NAMALWA (cell line): Measurements from ENCODE around the gene ARPIN.
"Not testable (repeated sequence)": the region's sequence is repeated elsewhere in the genome, so short reads cannot be mapped to it uniquely, and the experiment has no call there.

Experiments used
- DNase-seq: peaks from one replicate; pipeline ENCODE4 v3.0.0-alpha.2; 2015; ENCODE audit warnings: low spot score

ARPIN gene

GRCh38 chr15:89878323-89878722, 34.4 kb downstream of the ARPIN start:
- no peak for DNase-seq

- no peak for DNase-seq
Measured at GRCh38 chr15:89877083-89877425, 35.7 kb downstream of the ARPIN start.

- DNase-seq = no peak
Measured at GRCh38 chr15:89876396-89877082, 36.2 kb downstream of the ARPIN start.

GRCh38 chr15:89875741-89876140, 37.0 kb downstream of the ARPIN start:
- no peak for DNase-seq

DNA sequence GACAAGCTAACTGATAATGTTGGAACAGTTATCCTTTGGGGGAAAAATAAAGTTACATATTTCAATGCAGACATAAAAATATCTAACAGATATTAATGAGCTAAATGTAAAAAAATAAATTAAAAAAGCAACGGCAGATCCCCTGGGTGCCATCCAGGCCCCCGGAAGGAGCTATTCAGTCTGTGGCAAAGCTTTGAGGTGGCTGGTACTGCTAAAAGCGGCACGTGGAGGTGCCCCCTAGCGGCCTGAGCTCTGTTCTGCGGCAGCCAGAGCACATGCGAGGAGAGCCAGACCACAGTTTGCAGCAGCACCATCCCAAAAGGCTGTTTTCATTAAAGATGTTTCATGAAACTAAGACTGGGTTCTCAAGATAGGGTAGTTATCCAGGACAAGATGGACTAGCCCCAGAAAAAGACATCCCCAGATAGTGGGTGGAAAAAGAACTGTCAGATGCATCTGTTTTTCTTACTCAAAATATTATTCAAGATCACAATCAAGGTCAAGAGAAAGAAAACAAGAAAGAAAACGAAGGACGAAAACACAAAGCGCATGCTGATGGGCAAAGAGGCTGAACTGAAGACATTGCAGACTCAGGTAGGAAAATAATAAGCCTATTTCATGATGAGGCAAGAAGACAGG, 37.7 kb downstream of the ARPIN start:
- peak; percentile 87 for DNase-seq

GRCh38 chr15:89870688-89871288, 42.0 kb downstream of the ARPIN start:
- DNase-seq = no peak

DNA sequence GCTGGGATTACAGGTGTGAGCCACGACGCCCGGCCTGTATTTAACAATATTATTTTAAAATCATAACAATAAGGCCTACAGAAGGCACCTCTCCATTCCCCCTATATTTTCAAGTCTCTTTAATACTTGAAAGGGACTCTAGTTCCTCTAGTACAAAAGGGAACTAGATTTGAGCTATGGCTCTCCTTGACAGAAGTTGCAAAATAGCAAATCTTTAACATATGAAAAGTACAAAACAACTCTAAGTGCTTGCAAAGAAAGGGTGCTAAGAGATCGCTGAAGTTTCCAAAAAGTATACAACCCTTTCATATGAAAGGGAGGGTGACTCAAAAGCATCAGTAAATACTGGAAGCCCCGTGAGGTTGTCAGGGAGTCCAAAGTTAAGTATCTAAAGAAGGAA, 42.7 kb downstream of the ARPIN start:
- no peak for DNase-seq

DNA sequence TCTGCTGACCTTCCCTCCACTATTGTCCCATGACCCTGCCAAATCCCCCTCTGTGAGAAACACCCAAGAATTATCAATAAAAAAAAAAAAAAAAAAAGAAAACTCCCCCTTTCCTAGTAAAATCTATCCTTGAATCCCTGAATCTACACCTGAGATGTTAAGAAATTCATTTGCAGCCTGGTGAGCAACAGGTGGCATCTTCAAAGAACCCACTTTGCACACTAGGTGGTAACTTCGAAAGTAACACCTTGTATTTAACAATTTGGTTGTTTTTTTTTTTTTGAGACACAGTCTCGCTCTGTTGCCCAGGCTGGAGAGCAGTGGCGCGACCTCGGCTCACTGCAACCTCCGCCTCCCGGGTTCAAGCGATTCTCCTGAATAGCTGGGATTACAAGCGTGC, 43.3 kb downstream of the ARPIN start:
- DNase-seq = not testable (repeated sequence)

GRCh38 chr15:89864958-89865739, 47.6 kb downstream of the ARPIN start:
- DNase-seq = no peak

DNA sequence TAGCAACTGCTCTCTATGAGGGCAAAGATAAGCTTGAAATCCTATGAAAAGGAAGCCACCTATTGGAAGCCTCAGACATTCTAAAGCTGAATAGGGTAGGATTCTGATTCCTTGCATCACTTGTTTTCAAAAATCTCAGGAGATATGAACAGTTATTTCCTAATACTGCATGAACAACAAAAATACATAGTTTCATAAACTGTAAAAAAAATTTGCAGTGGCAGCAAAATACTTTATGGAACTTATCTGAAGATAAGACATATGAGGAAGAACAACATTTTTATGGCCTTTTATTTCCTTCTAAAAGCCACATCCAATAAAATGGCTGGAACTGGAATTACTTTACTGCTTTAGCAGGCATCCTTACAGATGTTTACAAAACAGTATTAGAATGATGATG, 48.8 kb downstream of the ARPIN start:
- no peak for DNase-seq

- DNase-seq = no peak
Measured at GRCh38 chr15:89860891-89861290, 51.9 kb downstream of the ARPIN start.

GRCh38 chr15:89860431-89860830, 52.3 kb downstream of the ARPIN start:
- no peak for DNase-seq

GRCh38 chr15:89858661-89859458, 53.9 kb downstream of the ARPIN start:
- DNase-seq = no peak

- no peak for DNase-seq
Measured at GRCh38 chr15:89857673-89858072, 55.1 kb downstream of the ARPIN start.

- DNase-seq = no peak
Measured at GRCh38 chr15:89855948-89856347, 56.8 kb downstream of the ARPIN start.

DNA sequence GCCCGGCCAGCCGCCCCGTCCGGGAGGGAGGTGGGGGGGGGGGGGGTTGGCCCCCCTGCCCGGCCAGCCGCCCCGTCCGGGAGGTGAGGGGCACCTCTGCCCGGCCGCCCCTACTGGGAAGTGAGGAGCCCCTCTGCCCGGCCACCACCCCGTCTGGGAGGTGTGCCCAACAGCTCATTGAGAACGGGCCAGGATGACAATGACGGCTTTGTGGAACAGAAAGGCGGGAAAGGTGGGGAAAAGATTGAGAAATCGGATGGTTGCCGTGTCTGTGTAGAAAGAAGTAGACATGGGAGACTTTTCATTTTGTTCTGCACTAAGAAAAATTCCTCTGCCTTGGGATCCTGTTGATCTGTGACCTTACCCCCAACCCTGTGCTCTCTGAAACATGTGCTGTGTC, 57.9 kb downstream of the ARPIN start:
- not testable (repeated sequence) for DNase-seq

DNA sequence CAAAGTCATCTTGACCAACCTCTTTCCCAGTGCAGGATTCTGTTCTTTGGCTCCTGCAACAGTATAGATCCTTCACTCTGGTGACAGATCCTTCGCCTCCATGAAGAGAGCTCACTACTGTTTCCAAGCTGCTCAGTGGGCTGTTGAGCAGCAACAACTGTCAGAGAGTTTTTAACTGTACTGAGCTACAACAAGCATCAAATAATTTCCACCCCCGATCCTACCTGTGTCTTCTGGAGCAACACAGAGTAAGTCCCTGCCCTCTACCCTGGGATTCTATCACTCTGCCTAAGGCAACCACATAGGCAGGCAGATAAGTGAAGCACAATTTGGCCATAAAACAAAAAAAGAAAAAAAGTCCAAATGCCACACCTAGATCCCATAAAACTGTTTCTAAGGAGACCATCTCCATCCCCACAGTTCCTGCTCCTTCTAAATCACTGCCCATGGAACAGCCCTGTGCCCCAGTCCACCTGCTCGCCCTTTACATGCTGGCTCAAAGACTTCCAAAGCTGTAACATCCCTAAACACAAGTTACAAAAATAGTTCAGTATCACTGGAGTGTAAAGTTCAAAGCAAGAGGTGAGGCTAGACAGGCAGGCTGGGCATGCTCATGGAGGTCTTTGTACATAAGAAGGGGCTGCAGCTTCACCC, 60.3 kb downstream of the ARPIN start:
- DNase-seq = no peak

DNA sequence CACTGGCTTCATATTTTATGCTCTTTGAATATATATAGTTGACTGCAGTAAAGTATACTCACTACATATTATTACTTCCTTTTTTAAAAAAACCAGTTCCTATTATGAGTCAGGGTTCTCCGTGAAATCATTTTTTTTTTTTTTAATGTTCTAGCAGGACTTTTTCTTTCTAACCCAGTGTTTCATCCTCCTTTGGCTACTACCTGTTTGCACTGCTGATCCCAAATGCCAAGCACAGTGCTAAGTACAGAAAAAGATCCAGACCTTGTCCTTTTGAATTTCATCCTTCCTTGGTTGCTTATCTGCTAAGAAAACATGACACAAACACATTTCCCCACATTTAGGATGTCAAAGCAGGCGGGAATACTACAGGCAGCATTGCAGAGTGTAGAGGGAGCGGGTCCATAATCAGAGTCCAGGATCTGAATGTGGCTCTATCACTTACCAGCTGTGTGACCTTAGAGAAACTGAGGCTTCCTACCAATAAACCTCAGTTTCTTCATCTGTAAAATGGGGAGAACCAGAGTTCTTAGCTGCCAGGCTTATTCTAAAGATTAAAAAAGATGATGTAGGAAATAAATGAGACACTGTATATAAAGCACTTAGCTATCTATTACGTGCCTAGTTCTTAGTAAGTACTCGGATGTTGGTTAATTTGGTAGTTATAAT, 60.9 kb downstream of the ARPIN start:
- no peak for DNase-seq

- no peak for DNase-seq
Measured at GRCh38 chr15:89848970-89849292, 63.8 kb downstream of the ARPIN start.

- no peak for DNase-seq
Measured at GRCh38 chr15:89847101-89847500, 65.7 kb downstream of the ARPIN start.

- no peak for DNase-seq
Measured at GRCh38 chr15:89845305-89845893, 67.4 kb downstream of the ARPIN start.
